Body of pancreas (tissue), 4 donors: ENCODE results near the gene AP1G1.

Experiments used
- CTCF ChIP-seq, 7 experiments: fragments of 450-650 bp in 4 of 7; fragments of 200-600 bp in 3 of 7; sonication (generic) in 3 of 7; IDR thresholded peaks; one replicate each; pipeline ENCODE4 v1.5.1; 2016 to 2019; ENCODE audit warnings: antibody characterized with exemption in 7 of 7
- POLR2A ChIP-seq, 3 donors: fragments of 450-650 bp; IDR thresholded peaks; one replicate each; pipeline ENCODE4 v1.6.1; 2016; ENCODE audit warnings: antibody characterized with exemption in 3 of 3, mild to moderate bottlenecking in 2 of 3

DNA sequence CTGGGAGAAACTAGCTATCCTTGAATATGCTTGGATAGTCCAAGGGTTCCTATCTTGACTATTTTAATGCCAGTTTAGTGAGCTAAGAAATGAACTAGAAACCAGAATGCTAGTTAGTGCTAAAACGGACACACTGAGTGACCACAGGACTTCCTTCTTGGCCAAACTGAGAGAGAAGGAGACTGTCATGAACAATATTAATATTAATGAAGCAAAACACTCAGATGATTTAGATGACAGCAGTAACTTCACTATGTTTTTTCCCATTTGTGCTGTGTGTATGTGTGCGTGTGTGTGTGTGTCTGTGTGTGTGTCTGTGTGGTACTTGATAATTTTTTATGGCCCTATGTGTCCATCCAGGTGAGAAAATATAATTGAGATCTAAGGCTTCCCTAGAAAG is 34.9 kb upstream of the AP1G1 start:
- TF ChIP-seq CTCF (IDR thresholded peaks at IDR 0.05) (no peak), POLR2A (IDR thresholded peaks at IDR 0.05) (no peak)
